ENCODE measurements around the gene SLC38A3.

DNA sequence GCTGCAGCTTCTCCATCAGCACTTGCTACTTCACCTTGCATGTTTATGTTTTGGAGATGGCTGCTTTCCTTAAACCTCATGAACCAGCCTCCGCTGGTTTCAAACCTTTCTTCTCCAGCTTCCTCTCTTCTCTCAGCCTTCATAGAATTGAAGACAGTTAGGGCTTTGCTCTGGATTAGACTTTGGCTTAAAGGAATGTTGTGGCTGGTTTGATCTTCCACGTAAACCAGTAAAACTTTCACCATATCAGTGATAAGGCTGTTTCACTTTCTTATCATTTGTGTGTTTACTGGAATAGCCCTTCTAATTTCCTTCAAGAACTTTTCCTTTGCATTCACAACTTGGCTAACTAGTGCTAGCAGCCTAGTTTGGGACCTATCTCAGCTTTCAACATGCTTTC lies 25.4 kb upstream of the SLC38A3 start:
- TF ChIP-seq CTCF (IDR thresholded peaks at IDR 0.05; ENCODE audit: low read depth, low read length) (no peak), POLR2A (IDR thresholded peaks at IDR 0.05; ENCODE audit: extremely low read depth, insufficient read length) (no peak)
- TF ChIP-seq, protein P1, sequence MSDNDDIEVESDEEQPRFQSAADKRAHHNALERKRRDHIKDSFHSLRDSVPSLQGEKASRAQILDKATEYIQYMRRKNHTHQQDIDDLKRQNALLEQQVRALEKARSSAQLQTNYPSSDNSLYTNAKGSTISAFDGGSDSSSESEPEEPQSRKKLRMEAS (IDR thresholded peaks at IDR 0.05; ENCODE audit: low read depth, low read length), result no peak

Measured in NB4 (cell line).